LNCAP (cell line): ENCODE data around the gene ZNF24.

Source experiments
- CTCF ChIP-seq: fragments of 450-650 bp; IDR thresholded peaks from 2 replicates; pipeline ENCODE4 v1.5.1; 2017; ENCODE audit warnings: mild to moderate bottlenecking

The ZNF24 gene

DNA sequence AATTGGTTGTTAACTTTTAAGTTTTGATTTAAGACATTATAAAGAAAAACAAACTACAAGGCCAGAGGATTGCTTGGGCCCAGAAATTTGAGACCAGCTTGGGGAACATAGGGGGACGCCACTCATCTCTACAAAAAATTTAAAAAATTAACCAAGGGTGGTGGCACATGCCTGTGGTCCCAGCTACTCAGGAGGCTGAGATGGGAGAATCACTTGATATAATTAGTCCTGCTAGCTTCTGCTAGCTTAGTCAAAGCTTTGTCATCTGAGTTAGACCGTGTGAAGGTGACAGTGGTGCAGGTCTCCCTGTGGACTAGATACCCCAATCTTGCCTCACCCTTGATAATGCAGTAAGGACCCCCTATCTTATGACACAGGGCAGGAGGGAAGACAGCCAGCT, 38.9 kb upstream of the ZNF24 start:
- TF ChIP-seq CTCF = no peak

GRCh38 chr18:35379421-35379820, 35.2 kb upstream of the ZNF24 start:
- no peak for TF ChIP-seq CTCF

GRCh38 chr18:35378574-35378896, 34.3 kb upstream of the ZNF24 start:
- no peak for TF ChIP-seq CTCF

GRCh38 chr18:35377875-35378573, 33.8 kb upstream of the ZNF24 start:
- no peak for TF ChIP-seq CTCF

DNA sequence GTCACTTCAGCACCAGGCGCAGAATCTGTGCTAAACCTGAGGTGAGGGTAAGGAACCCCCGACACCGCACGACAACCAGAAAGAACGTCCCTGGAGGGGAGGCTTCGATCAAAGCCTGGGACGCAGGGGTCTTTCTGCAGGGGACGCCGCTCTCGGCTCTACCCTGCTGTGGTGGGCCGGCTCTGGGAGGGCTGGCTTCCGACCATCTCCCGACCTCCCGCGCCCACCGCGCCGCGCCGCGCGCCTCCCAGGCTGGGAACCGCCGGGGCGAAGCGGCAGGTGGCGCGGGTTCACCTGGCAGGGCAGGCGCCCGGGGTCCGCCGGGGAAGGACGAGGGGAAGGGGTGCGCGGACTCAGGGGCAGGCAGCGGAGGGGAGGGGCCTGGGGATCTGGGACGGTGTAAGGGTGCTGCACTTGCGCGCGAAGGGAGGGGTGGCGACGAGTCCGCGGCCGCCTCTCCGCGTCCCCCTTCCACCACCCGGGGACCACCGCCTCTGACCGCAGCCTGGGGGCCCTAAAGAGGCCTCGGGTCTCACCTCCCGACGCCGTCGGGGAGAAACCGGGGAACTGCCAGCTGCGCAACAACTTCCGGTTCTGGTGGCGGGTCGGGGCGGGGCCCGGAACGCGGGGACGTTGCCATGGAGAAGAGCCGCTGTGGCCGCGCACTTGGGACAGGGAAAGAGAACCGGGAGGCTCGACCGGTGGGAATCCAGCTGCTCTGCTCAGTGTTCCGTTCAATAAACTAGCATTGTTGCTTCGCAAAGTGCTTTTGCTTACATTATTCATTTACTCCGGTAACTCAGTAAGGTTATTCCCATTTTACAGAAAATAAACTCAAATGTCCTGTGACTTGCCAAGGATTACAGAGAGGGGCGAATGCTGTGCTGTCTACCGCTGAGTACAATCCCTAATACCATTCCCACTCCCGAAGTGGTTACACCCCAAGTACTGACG, 32.8 kb upstream of the ZNF24 start, which contains the start of gene ZNF396:
Gene ZNF396 (minus strand): TSS at position 596 of the 954 bp plus-strand sequence. CDS start 3,045 bp downstream, outside the sequence.
- no peak for TF ChIP-seq CTCF

GRCh38 chr18:35376393-35376741, 32.1 kb upstream of the ZNF24 start:
- no peak for TF ChIP-seq CTCF

GRCh38 chr18:35374708-35375107, 30.5 kb upstream of the ZNF24 start:
- TF ChIP-seq CTCF = no peak
